Breast epithelium (tissue), 3 donors: Measurements from ENCODE around the gene PTPN1.

Experiments
- POLR2A ChIP-seq: fragments of 450-650 bp; IDR thresholded peaks from one replicate; pipeline ENCODE4 v1.6.1; 2016; ENCODE audit warnings: antibody characterized with exemption, mild to moderate bottlenecking, moderate library complexity
- TF ChIP-seq, protein P1 (sequence below), 3 donors: fragments of 450-650 bp; IDR thresholded peaks; one replicate each; pipeline ENCODE4 v1.5.1; 2016 to 2017; ENCODE audit warnings: antibody characterized with exemption in 3 of 3, mild to moderate bottlenecking in 3 of 3, moderate library complexity in 3 of 3

DNA sequence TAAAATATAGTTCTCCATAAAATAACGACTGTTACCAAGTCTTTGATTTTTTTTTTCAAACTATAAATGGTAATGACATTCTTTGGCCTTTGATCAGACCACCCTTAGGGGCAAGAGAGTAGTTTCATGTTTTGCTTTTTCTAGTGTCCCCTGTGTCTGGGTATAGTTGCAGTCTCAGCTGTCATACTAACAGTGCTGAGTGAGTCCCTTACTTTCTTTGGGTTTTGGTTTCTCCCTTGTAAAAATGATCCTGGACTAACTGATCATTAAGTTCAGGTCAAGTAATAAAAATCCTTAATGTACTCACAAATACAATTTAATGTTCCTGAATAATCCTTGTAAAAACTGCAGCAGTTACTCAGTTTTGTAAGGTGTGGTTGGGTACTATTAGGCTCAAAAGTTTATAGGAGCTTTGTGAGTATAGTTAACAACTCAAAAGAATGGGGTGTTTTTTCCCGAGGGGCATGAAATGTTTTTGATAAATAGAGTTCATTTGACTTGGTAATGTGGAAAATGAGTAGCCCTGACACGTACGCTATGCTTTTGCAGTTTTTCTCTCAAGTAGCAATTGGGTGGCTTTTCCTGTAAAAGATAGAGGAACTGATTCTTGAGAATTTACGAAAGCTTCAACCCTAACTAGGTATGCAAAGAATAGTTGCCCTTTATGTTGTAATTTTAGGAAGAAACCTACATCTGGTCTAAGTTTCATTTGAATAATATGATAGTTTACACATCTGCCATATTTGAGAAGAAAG is 6.2 kb downstream of the PTPN1 start:
- TF ChIP-seq, protein P1, sequence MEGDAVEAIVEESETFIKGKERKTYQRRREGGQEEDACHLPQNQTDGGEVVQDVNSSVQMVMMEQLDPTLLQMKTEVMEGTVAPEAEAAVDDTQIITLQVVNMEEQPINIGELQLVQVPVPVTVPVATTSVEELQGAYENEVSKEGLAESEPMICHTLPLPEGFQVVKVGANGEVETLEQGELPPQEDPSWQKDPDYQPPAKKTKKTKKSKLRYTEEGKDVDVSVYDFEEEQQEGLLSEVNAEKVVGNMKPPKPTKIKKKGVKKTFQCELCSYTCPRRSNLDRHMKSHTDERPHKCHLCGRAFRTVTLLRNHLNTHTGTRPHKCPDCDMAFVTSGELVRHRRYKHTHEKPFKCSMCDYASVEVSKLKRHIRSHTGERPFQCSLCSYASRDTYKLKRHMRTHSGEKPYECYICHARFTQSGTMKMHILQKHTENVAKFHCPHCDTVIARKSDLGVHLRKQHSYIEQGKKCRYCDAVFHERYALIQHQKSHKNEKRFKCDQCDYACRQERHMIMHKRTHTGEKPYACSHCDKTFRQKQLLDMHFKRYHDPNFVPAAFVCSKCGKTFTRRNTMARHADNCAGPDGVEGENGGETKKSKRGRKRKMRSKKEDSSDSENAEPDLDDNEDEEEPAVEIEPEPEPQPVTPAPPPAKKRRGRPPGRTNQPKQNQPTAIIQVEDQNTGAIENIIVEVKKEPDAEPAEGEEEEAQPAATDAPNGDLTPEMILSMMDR (IDR thresholded peaks at IDR 0.05): no peak
- TF ChIP-seq POLR2A: no peak
